GM19025 (cell line): ENCODE results near the gene TRPV4.

Source experiments
- ATAC-seq: cut with Tn5 transposase; IDR thresholded peaks from one replicate; pipeline ENCODE4 v1.9.1; 2021; ENCODE audit warnings: mild to moderate bottlenecking, low read depth, moderate library complexity; ENCODE audit not compliant: unreplicated experiment

The TRPV4 gene

DNA sequence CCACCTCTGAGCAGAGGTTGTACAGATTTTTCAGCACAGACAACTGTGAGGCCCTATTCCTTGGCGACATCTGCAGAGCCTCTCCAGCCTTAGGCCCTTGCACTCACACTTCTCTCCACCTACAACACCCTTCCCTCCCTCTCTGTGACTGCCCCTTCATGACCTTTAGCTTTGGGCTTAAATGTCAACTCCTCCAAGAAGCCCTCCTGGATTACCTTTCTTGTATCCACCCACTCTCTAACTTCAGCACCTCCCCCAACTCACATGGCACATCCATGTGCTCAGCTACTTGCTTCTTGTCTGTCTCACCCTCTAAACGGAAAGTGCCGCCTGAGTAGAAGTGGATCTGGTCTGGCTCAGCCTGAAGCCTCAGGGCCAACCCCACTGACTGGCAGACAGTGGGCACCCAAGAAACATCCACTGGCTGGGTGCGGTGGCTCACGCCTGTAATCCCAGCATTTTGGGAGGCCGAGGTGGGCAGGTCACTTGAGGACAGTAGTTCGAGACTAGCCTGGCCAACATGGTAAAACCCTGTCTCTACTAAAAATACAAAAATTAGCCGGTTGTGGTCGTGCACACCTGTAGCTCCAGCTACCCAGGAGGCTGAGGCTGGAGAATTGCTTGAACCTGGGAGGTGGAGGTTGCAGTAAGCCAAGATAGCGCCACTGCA is 22.1 kb downstream of the TRPV4 start:
- no peak for ATAC-seq

GRCh38 chr12:109808876-109809646 is 24.1 kb downstream of the TRPV4 start:
- ATAC-seq, result no peak

- no peak for ATAC-seq
Observed at GRCh38 chr12:109807954-109808643, 25.1 kb downstream of the TRPV4 start.

- no peak for ATAC-seq
Observed at GRCh38 chr12:109804820-109805761, 28.1 kb downstream of the TRPV4 start.

GRCh38 chr12:109803678-109804077 is 29.5 kb downstream of the TRPV4 start:
- ATAC-seq, result no peak

DNA sequence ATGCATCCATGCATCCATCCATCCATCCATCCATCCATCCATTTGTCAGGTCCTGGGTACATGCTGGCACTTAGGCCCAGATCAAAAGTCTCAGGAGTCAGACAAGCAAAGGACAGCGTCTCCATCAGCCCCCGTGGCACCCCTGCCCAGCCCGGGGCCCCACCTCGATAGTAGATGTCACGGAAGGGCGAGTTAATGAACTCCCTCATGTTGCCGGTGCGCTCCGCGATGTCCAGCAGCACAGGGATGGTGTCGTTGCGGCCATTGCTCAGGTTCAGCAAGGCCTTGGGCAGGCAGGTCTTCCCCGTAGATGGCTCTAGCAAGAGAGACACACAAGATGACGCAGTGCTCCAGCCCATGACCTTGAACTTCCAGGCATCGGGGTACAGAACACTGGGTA is 30.4 kb downstream of the TRPV4 start:
- ATAC-seq, result no peak

DNA sequence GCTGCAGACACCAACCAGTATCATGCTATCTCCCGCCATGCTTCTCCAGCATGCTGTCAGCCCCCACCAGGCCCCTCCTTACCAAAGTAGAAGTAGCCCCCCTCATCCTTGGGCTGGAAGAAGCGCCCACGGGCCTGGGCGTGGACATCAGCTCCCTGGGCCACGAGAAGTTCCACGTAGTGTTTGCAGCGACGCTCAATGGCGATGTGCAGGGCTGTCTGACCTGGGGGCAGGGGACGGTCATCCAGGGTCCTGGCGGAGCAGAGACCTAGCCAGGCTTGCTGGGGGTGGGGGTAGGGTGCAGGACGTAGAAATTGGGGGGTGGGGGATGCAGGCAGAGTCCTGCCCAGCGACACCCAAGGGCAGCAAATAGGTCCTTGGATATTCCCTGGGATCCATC is 32.7 kb downstream of the TRPV4 start:
- ATAC-seq, result no peak

GRCh38 chr12:109798691-109799090 is 34.5 kb downstream of the TRPV4 start:
- ATAC-seq, result no peak

DNA sequence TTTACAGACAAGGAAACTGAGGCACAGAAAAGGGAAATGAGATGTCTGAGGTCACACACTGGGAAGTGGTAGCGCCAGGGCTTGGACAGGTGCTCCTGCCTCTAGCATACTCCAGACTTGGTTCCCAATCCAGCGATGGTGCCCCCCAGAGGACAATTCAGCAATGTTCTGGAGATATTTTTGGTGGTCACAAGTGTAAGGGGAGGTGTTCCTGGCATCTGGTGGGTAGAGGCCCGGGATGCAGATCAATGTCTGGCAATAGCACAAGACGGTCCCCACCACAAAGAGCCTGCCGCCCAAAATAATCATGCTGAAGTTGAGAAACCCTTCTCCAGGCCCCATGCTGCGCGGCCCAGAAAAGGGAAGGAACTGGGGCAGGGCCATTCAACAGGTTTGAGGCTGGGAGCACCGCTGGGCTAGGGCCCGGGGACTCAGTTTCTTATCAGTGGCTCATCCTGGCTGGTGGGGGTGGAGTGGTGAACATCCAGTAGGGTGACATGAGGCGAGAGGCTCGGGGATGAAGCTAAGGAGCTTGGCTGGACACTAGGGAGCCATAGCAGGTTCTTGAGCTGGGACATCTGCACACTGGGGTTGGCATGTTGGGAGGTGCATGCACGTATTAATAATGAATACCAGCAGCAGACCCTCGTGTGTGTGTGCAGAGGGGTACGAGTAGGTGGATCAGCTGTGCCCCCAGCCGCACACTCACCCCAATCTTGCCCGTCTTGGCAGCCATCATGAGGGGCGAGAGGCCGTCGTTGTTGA is 35.1 kb downstream of the TRPV4 start:
- no peak for ATAC-seq

- no peak for ATAC-seq
Observed at GRCh38 chr12:109796057-109796456, 37.1 kb downstream of the TRPV4 start.

- no peak for ATAC-seq
Observed at GRCh38 chr12:109795023-109795422, 38.2 kb downstream of the TRPV4 start.

GRCh38 chr12:109793826-109794501 is 39.2 kb downstream of the TRPV4 start:
- ATAC-seq, result no peak

DNA sequence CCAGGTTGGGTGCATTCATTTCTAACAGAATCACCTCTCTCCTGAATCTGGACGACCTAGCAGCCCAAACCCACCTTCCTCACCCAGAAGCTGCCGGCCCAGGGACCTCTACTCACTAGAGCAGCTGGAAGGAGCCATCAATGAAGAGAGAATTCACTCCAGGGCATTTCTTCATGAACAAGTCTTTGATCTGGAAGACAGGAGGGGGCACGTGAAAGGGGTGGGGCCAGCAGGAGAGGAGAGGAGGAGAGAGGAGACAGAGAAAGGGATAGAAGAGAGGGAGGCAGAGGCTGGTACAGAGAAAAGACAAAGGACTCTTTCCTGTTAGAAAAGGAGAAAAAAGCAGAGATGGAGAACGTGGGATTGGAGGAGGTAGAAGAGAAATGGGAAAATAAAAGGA is 39.8 kb downstream of the TRPV4 start:
- ATAC-seq, result no peak

DNA sequence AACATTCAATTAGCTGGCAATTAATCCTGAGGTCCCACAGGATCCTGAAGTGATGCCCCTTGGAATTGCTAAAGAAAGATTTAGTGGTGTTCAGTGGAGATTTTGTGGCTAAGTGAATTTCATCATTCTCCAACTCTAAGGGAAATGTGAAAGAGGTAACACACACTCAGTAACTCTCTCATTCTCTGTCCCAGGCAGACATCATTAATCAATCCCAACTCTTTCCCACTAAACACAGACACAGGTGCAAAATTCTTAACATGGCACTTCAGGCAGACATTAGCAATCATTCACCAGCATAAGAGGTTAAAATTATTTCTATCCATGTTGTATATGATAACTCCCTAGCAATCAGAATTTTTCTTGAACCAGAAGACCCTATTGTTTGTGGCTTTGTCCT is 40.2 kb downstream of the TRPV4 start:
- ATAC-seq, result no peak

- no peak for ATAC-seq
Observed at GRCh38 chr12:109789526-109790048, 43.6 kb downstream of the TRPV4 start.

DNA sequence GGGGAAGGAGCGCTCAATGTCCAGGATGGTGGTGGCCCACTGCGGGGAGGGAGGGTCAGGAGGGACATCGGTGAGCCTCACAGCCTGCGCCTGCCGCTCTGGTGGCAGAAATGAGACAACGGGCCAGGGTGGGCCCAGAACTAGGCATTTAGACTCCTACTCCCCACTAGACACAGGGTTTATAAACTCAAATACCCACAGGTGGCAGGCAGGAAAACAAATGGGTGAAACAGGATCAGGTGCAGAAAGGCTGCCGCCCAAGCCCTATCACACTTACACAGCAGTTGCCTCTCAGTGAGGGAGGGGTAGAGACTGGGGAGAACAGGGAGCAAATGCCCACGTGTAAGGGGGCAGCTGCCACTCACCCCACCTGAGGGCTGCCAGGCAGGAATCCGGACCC is 46.4 kb downstream of the TRPV4 start:
- ATAC-seq, result no peak

GRCh38 chr12:109785854-109786253 is 47.3 kb downstream of the TRPV4 start:
- no peak for ATAC-seq

- no peak for ATAC-seq
Observed at GRCh38 chr12:109783965-109784244, 49.3 kb downstream of the TRPV4 start.
